Activated CD4-positive, alpha-beta memory T cell treated with anti-CD3 and anti-CD28 coated beads, Interleukin-2, amount 10 ng/mL, durations not matched to agents 7 days and 5 days (primary cell): ENCODE results near the gene CCR2. TPM values are rescaled to one million over a fixed set of nuclear protein-coding genes. Genes with fewer than 3 reads are reported as not detected.

ENCODE experiments used
- CTCF ChIA-PET: fragments of 350-600 bp; sonication (Branson Sonifier 250); formaldehyde crosslinking; loops from one replicate; lab custom pipeline; 2021; ENCODE audit warnings: antibody characterized with exemption, inconsistent platforms; lab: Charles Lee
- POLR2A ChIA-PET: fragments of 350-600 bp; sonication (Branson Sonifier 250); formaldehyde crosslinking; loops from one replicate; lab custom pipeline; 2021; ENCODE audit warnings: antibody characterized with exemption; lab: Charles Lee
- DNase-seq: peaks from one replicate; pipeline ENCODE4 v3.0.0-alpha.2; 2020
- H3K27ac Mint-ChIP-seq: one replicate; pipeline ENCODE4 v1.8.0; 2021; ENCODE audit warnings: mild to moderate bottlenecking, mixed read lengths
- H3K27me3 Mint-ChIP-seq: one replicate; pipeline ENCODE4 v1.8.0; 2021; ENCODE audit warnings: mixed read lengths
- H3K36me3 Mint-ChIP-seq: one replicate; pipeline ENCODE4 v1.8.0; 2021; ENCODE audit warnings: low read depth, mixed read lengths
- H3K4me1 Mint-ChIP-seq: one replicate; pipeline ENCODE4 v1.8.0; 2021; ENCODE audit warnings: mixed read lengths
- H3K4me3 Mint-ChIP-seq: one replicate; pipeline ENCODE4 v1.8.0; 2021; ENCODE audit warnings: mild to moderate bottlenecking, mixed read lengths
- H3K9me3 Mint-ChIP-seq: one replicate; pipeline ENCODE4 v1.8.0; 2021; ENCODE audit warnings: mixed read lengths
- total RNA-seq, 2 experiments: library from RNA; stranded (reverse); gene quantifications; one replicate each; pipeline ENCODE4 v1.2.3, GENCODE V29; 2021

CCR2 gene
- total RNA-seq, 2 experiments from 2014 or later = 167 to 174 TPM

DNA sequence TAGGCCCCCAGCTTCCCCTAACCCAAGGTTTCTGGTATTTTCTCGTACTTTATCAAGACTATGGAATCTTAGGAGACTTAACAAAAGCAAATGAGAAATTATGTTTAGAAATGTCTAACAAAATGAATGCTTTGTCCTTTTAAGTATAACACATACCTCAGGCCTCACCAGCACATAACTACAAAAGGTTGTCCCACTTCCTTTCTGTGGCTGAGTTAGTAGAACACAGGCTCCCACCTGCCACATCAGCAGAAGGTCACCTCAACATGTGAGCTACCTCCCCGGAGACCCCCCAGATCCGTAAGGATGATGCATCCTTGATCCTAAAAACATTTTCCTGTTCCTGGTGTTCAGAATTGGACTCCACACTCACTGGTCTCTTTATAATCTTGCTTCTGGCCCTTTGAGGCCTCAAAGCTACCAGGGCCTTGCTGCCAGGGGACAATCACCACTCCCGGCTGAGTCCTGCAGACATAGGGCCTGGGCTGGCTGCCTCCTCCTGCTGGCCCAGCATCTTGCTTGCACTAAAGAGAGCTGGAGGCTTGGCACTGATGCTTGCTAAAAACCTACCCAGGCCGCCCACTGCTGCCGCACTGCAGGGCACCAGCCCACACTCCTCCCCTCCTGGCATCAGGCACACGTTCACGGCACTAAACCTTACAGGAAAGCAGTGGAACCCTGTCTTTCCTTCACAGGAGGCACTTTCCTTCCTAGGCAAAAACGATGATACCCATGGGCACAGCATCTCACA, 56.0 kb downstream of the CCR2 start:
- ChIA-PET POLR2A (interaction anchor here (1.1 kb wide), 1 partner anchor 35 kb away, joined by 3 read pairs; no protein-coding TSS in a partner anchor), CTCF (interaction anchor here (1.6 to 3.2 kb wide), 2 partner anchors 32 to 40 kb away, joined by 5 to 11 read pairs; no protein-coding TSS in a partner anchor)
- no peaks in the 10 kb centered on the region for H3K9me3 Mint-ChIP-seq
- peaks cover 12% of the 10 kb centered on the region for H3K36me3 Mint-ChIP-seq
- H3K4me3 Mint-ChIP-seq = no peak overlapping the region
- H3K27ac Mint-ChIP-seq = no peak overlapping the region
- no peaks in the 10 kb centered on the region for H3K27me3 Mint-ChIP-seq
- peaks cover 33% of the 10 kb centered on the region for H3K4me1 Mint-ChIP-seq
- DNase-seq = no peak

Other genes starting within 250 kb of the CCR2 start
- gene CCR1, start 145.8 kb upstream of the CCR2 start, total RNA-seq = 10 to 100 TPM; 20.0 to 20.7 TPM
- gene CCR3, start 111.7 kb upstream of the CCR2 start, total RNA-seq = 1 to 10 TPM; 1.2 to 1.9 TPM
- 10 to 100 TPM; 80.2 to 85.3 TPM for gene CCR5, start 16.8 kb downstream of the CCR2 start, total RNA-seq
- gene CCRL2, start 53.1 kb downstream of the CCR2 start, total RNA-seq = 1 to 10 TPM; 5.4 to 6.2 TPM
- not detected for gene LTF, start 110.8 kb downstream of the CCR2 start, total RNA-seq
- not detected for gene RTP3, start 143.9 kb downstream of the CCR2 start, total RNA-seq
- gene LRRC2, start 212.2 kb downstream of the CCR2 start, total RNA-seq = under 1 TPM; 0.35 to 0.43 TPM